K562 (cell line): ENCODE results near the gene IFT27. TPM values are rescaled to one million over a fixed set of nuclear protein-coding genes. Genes with fewer than 3 reads are reported as not detected.

Experiments used
- ATAC-seq: fragments of 200-7000 bp; cut with Tn5 transposase; 3 replicates; pipeline ENCODE4 v1.9.1; 2020; ENCODE audit warnings: moderate library complexity
- BruUV-seq: library from RNA; stranded (reverse); fragments of 400-500 nt; replicated peaks from 2 replicates; lab custom pipeline; 2021; lab: Mats Ljungman, UMichigan
- CTCF ChIA-PET: fragments of 300-600 bp; formaldehyde crosslinking; extraction: SDS; loops from one replicate; lab custom pipeline; 2021; ENCODE audit warnings: low intra/inter-chr PET ratio; lab: Yijun Ruan, JAX
- POLR2A ChIA-PET: fragments of 300-600, 350-650 bp; sonication (Branson Sonifier 250); formaldehyde crosslinking; extraction: SDS; loops from one replicate; lab custom pipeline; 2021; ENCODE audit warnings: antibody characterized with exemption, inconsistent platforms; lab: Yijun Ruan, JAX
- DNase-seq, 4 experiments: peaks; one replicate each; pipeline versions ENCODE4 v3.0.0 to v3.0.0-alpha.2; 2011 to 2018; ENCODE audit warnings: low spot score in 3 of 4, mixed read lengths in 3 of 4; ENCODE audit errors: extremely low read depth in 1 of 4
- FAIRE-seq: peaks from 2 replicates; lab custom pipeline; 2011; peaks lifted over from hg19 to GRCh38; lab: Jason Lieb, UNC
- H2AFZ ChIP-seq: 2 replicates; pipeline ENCODE4 v1.6.0; 2011; ENCODE audit warnings: low read depth, low read length, control low read depth, inconsistent platforms
- H3K27ac ChIP-seq: fragments of 200-600 bp; 3 replicates; pipeline ENCODE4 v1.8.0; 2011; ENCODE audit warnings: low read depth, mild to moderate bottlenecking, control low read depth, inconsistent platforms, low read length, moderate library complexity, mixed read lengths; ENCODE audit errors: extremely low read depth
- H3K27me3 ChIP-seq, 2 experiments: fragments of 300-600 bp in 1 of 2; 2 replicates in 1 of 2; 3 replicates in 1 of 2; pipeline versions ENCODE4 v1.6.0 to v1.8.0; 2011; ENCODE audit warnings: inconsistent platforms in 2 of 2, low read length in 2 of 2, mild to moderate bottlenecking in 1 of 2, mixed read lengths in 1 of 2, moderate library complexity in 1 of 2; ENCODE audit not compliant: control insufficient read depth in 2 of 2, insufficient read depth in 2 of 2
- H3K36me3 ChIP-seq: fragments of 300-600 bp; 3 replicates; pipeline ENCODE4 v1.8.0; 2011; ENCODE audit warnings: mild to moderate bottlenecking, low read length, inconsistent platforms; ENCODE audit not compliant: control insufficient read depth, insufficient read depth
- H3K4me1 ChIP-seq, 2 experiments: fragments of 200-600 bp in 1 of 2; replicated peaks in 1 of 2; 2 replicates in 1 of 2; 3 replicates in 1 of 2; pipeline versions ENCODE4 v1.5.1 to v1.8.0; 2011; ENCODE audit warnings: inconsistent platforms in 2 of 2, low read length in 2 of 2, mild to moderate bottlenecking in 1 of 2, mixed read lengths in 1 of 2, moderate library complexity in 1 of 2; ENCODE audit not compliant: control insufficient read depth in 2 of 2, insufficient read depth in 2 of 2
- H3K4me2 ChIP-seq: 2 replicates; pipeline ENCODE4 v1.6.1; 2011; ENCODE audit warnings: low read length, control low read depth, inconsistent platforms, mixed read lengths; ENCODE audit not compliant: insufficient read depth
- H3K4me3 ChIP-seq: fragments of 200-600 bp; sonication (generic), shearing (Covaris generic); 2 replicates; pipeline ENCODE4 v1.5.1; 2016; ENCODE audit warnings: control low read depth, inconsistent platforms
- H3K79me2 ChIP-seq: fragments of 200-600 bp; 3 replicates; pipeline ENCODE4 v1.8.0; 2011; ENCODE audit warnings: low read length, inconsistent platforms; ENCODE audit not compliant: control insufficient read depth, insufficient read depth
- H3K9ac ChIP-seq, 2 experiments: 2 replicates each; pipeline versions ENCODE4 v1.6.0 to v1.6.1; 2011; ENCODE audit warnings: low read depth in 2 of 2, low read length in 2 of 2, control low read depth in 1 of 2, inconsistent platforms in 1 of 2, mild to moderate bottlenecking in 1 of 2, mixed read lengths in 1 of 2; ENCODE audit not compliant: insufficient read depth in 1 of 2
- H3K9me1 ChIP-seq: one replicate; pipeline ENCODE4 v1.6.0; 2011; ENCODE audit warnings: inconsistent platforms, mild to moderate bottlenecking, low read length, moderate library complexity; ENCODE audit not compliant: control insufficient read depth, insufficient read depth
- H3K9me3 ChIP-seq: replicated peaks from 2 replicates; pipeline ENCODE4 v1.5.1; 2011; ENCODE audit warnings: low read depth, low read length, inconsistent platforms; ENCODE audit not compliant: control insufficient read depth, insufficient read depth
- H4K20me1 ChIP-seq: replicated peaks from 2 replicates; pipeline ENCODE4 v1.6.1; 2011; ENCODE audit warnings: low read length, inconsistent platforms, mixed read lengths; ENCODE audit not compliant: control insufficient read depth, insufficient read depth
- BCOR ChIP-seq: fragments of 450-650 bp; IDR thresholded peaks from 2 replicates; pipeline ENCODE4 v1.6.1; 2016
- RBM25 ChIP-seq: fragments of 200-400 bp; formaldehyde crosslinking; IDR thresholded peaks from 2 replicates; pipeline ENCODE4 v1.6.1; 2018; ENCODE audit warnings: low read length, low read depth, moderate library complexity; ENCODE audit not compliant: severe bottlenecking
- WGBS: fragments of 100-300 bp; shearing (Covaris generic); methylation state at CpG from one replicate; pipeline ENCODE4 v1.1.6; 2016; ENCODE audit warnings: low coverage, mixed read lengths; ENCODE audit not compliant: insufficient coverage; ENCODE audit errors: missing lambda C conversion rate; 5-methylcytosine and 5-hydroxymethylcytosine counted together
- in situ Hi-C: fragments of 300-500 bp; cut with MboI; formaldehyde crosslinking; loops from 4 replicates; pipeline ENCODE4 v1.15.0; 2018; ENCODE audit warnings: inconsistent platforms, mixed read lengths
- intact Hi-C: fragments of 100-400 bp; cut with micrococcal nuclease; formaldehyde crosslinking; loops from 2 replicates; pipeline ENCODE4 v1.14.2; 2022
- polyA plus RNA-seq, 8 experiments: library from polyadenylated mRNA; depleted of rRNA in 4 of 8; stranded (reverse) in 5 of 8; unstranded in 3 of 8; fragments of >200 nt; fragmentation: Nextera tagmentation in 2 of 8; fragmentation: Illumina TruSeq in 1 of 8; extraction: Ambion mirVana in 2 of 8; extraction: Trizol in 1 of 8; gene quantifications; 2 replicates each; pipeline versions ENCODE4 v1.2.1 to v1.2.3, GENCODE V29; 2011 to 2014; ENCODE audit warnings: inconsistent platforms in 1 of 8, missing spikeins in 1 of 8
- total RNA-seq, 7 experiments: library from RNA; depleted of rRNA in 6 of 7; stranded (reverse); fragments of >200 nt in 6 of 7; fragmentation: Illumina TruSeq in 2 of 7; extraction: Trizol in 2 of 7; gene quantifications; 2 replicates each; pipeline versions ENCODE4 v1.2.1 to v1.2.3, GENCODE V29; 2011 to 2021; ENCODE audit warnings: low replicate concordance in 1 of 7
- TF ChIP-seq, protein P1 (sequence below): sonication (generic); formaldehyde crosslinking; IDR thresholded peaks from 2 replicates; pipeline ENCODE4 v1.8.0; 2023; ENCODE audit warnings: missing genetic modification reagents, mild to moderate bottlenecking, borderline replicate concordance

The IFT27 gene
- total and polyA plus RNA-seq, 9 of the 15 experiments (the other 6 are each of a cell fraction or from before 2014, with no cell fraction given) = 0.01 to 1.4 (median 0.14) TPM; not detected in 1

DNA sequence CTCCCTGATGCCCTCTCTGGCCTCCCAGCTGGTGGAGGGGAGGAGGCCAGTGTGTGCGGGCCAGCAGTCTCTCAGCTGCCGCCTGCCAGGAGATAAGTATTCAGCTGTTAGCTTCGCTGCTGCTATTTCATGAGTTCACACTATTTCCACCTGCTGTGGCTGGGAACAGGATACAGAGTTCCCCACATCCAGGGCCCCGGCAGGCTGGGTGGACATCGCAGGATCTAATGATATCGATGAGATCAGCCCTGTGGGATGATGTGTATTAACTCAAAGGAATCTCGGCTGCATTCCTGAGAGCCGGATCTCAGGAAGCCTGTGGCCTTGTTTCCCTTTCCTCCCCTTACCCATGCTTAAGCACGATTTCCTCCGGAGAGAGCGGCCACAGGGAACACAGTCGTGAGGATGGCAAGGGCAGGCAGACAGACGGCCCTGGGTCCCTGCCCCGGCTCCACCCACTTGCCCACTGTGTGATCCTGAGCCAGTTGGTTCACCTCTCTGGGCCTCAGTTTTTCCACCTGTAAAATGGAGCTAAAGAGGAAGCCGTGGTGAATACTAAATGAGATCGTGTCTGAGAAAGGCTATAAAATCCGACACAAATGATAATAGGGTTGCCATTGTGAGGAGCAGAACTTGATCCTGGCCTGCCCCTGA, 47.4 kb upstream of the IFT27 start:
- H3K4me1 ChIP-seq = no peaks in the 10 kb centered on the region

More for the DNA sequence above, 47.4 kb upstream of the IFT27 start:
- no peak overlapping the region for H3K9ac ChIP-seq
- no peak overlapping the region for H2AFZ ChIP-seq
- H3K4me2 ChIP-seq = no peak overlapping the region
- intact Hi-C loops = no loop called here
- no peaks in the 10 kb centered on the region for H3K36me3 ChIP-seq
- no peaks in the 10 kb centered on the region for H3K79me2 ChIP-seq
- H3K9me3 ChIP-seq = no peaks in the 10 kb centered on the region
- peaks cover 0 to 19% of the 10 kb centered on the region in 2 experiments; a peak in 3 of 5 replicates for H3K27me3 ChIP-seq
- 0 out of 2 replicates have a peak, but pooled peaks cover 2% of the 10 kb centered on the region for H4K20me1 ChIP-seq
- DNase-seq = no peak
- POLR2A ChIA-PET = interaction anchor here (0.6 to 0.7 kb wide), 2 partner anchors 40 to 131 kb away, joined by 3 to 4 read pairs; no protein-coding TSS in a partner anchor
- TF ChIP-seq RBM25 (peak; percentile 27), BCOR (0 out of 2 replicates have a peak, but pooled peaks have one; percentile 17)
- TF ChIP-seq, protein P1, sequence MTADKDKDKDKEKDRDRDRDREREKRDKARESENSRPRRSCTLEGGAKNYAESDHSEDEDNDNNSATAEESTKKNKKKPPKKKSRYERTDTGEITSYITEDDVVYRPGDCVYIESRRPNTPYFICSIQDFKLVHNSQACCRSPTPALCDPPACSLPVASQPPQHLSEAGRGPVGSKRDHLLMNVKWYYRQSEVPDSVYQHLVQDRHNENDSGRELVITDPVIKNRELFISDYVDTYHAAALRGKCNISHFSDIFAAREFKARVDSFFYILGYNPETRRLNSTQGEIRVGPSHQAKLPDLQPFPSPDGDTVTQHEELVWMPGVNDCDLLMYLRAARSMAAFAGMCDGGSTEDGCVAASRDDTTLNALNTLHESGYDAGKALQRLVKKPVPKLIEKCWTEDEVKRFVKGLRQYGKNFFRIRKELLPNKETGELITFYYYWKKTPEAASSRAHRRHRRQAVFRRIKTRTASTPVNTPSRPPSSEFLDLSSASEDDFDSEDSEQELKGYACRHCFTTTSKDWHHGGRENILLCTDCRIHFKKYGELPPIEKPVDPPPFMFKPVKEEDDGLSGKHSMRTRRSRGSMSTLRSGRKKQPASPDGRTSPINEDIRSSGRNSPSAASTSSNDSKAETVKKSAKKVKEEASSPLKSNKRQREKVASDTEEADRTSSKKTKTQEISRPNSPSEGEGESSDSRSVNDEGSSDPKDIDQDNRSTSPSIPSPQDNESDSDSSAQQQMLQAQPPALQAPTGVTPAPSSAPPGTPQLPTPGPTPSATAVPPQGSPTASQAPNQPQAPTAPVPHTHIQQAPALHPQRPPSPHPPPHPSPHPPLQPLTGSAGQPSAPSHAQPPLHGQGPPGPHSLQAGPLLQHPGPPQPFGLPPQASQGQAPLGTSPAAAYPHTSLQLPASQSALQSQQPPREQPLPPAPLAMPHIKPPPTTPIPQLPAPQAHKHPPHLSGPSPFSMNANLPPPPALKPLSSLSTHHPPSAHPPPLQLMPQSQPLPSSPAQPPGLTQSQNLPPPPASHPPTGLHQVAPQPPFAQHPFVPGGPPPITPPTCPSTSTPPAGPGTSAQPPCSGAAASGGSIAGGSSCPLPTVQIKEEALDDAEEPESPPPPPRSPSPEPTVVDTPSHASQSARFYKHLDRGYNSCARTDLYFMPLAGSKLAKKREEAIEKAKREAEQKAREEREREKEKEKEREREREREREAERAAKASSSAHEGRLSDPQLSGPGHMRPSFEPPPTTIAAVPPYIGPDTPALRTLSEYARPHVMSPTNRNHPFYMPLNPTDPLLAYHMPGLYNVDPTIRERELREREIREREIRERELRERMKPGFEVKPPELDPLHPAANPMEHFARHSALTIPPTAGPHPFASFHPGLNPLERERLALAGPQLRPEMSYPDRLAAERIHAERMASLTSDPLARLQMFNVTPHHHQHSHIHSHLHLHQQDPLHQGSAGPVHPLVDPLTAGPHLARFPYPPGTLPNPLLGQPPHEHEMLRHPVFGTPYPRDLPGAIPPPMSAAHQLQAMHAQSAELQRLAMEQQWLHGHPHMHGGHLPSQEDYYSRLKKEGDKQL (CRISPR knock-in tag) = no peak
- TF ChIP-seq, all 486 proteins: peak for 2
- CTCF ChIA-PET = no interaction called here
- no TSS peak for BruUV-seq
- ATAC-seq = no peak
- H3K9me1 ChIP-seq = no peaks in the 10 kb centered on the region
- no peak for FAIRE-seq
- H3K27ac ChIP-seq = no peak overlapping the region
- WGBS = 21% methylated on average over 13 of the region's 17 CpGs
- H3K4me3 ChIP-seq = no peak overlapping the region
- in situ Hi-C loops = no loop called here
